SK-N-MC (cell line): ENCODE measurements around the gene GRB10.

Source experiments
- DNase-seq: peaks from one replicate; pipeline ENCODE4 v3.0.0-alpha.2; 2011; ENCODE audit warnings: low read depth, low spot score
- H3K27ac ChIP-seq: fragments of 200-600 bp; sonication (generic); 2 replicates; pipeline ENCODE4 v1.5.1; 2016; ENCODE audit warnings: mixed run types
- H3K36me3 ChIP-seq: fragments of 200-600 bp; sonication (generic); 2 replicates; pipeline ENCODE4 v1.6.1; 2017; ENCODE audit warnings: antibody characterized with exemption, low read length, mixed read lengths; ENCODE audit not compliant: insufficient read depth
- H3K4me3 ChIP-seq: fragments of 200-600 bp; sonication (generic); 2 replicates; pipeline ENCODE4 v1.5.1; 2016
- H3K9ac ChIP-seq: fragments of 200-600 bp; sonication (generic); 2 replicates; pipeline ENCODE4 v1.8.0; 2017; ENCODE audit warnings: mixed run types, mixed read lengths; ENCODE audit not compliant: insufficient read length
- H3K9me3 ChIP-seq: fragments of 200-600 bp; sonication (generic); 2 replicates; pipeline ENCODE4 v1.6.1; 2017; ENCODE audit warnings: low read depth, mild to moderate bottlenecking, antibody characterized with exemption, low read length, moderate library complexity, mixed read lengths
- EZH2 ChIP-seq: fragments of 200-600 bp; sonication (generic); IDR thresholded peaks from one replicate; pipeline ENCODE4 v1.6.1; 2017; ENCODE audit warnings: antibody characterized with exemption
- FOXP2 ChIP-seq: optimal IDR thresholded peaks from 2 replicates; pipeline ENCODE3; 2011; ENCODE audit warnings: mild to moderate bottlenecking, moderate library complexity; ENCODE audit not compliant: insufficient read depth; ENCODE audit errors: extremely low read length, control extremely low read depth
- POLR2AphosphoS5 ChIP-seq: IDR thresholded peaks from 2 replicates; pipeline ENCODE4 v1.6.1; 2012; ENCODE audit warnings: mild to moderate bottlenecking, low read depth, low read length, borderline replicate concordance

Gene GRB10

GRCh38 chr7:50682079-50682478 is 100.6 kb downstream of the GRB10 start:
- no peak for DNase-seq
- TF ChIP-seq EZH2, result no peak
- no peak for TF ChIP-seq FOXP2
- TF ChIP-seq POLR2AphosphoS5, result no peak
- H3K9ac ChIP-seq, result no peak overlapping the region
- H3K9me3 ChIP-seq, result no peaks in the 10 kb centered on the region
- no peak overlapping the region for H3K27ac ChIP-seq
- H3K36me3 ChIP-seq, result peaks cover 3% of the 10 kb centered on the region; the same call in 1 of the 2 replicates
- no peak overlapping the region for H3K4me3 ChIP-seq

GRCh38 chr7:50681432-50682045 is 101.2 kb downstream of the GRB10 start:
- TF ChIP-seq FOXP2, result no peak
- H3K36me3 ChIP-seq, result no peaks in the 10 kb centered on the region; the same call in 1 of the 2 replicates
- H3K4me3 ChIP-seq, result no peak overlapping the region
- DNase-seq, result no peak
- no peaks in the 10 kb centered on the region for H3K9me3 ChIP-seq
- no peak overlapping the region for H3K9ac ChIP-seq
- no peak overlapping the region for H3K27ac ChIP-seq

DNA sequence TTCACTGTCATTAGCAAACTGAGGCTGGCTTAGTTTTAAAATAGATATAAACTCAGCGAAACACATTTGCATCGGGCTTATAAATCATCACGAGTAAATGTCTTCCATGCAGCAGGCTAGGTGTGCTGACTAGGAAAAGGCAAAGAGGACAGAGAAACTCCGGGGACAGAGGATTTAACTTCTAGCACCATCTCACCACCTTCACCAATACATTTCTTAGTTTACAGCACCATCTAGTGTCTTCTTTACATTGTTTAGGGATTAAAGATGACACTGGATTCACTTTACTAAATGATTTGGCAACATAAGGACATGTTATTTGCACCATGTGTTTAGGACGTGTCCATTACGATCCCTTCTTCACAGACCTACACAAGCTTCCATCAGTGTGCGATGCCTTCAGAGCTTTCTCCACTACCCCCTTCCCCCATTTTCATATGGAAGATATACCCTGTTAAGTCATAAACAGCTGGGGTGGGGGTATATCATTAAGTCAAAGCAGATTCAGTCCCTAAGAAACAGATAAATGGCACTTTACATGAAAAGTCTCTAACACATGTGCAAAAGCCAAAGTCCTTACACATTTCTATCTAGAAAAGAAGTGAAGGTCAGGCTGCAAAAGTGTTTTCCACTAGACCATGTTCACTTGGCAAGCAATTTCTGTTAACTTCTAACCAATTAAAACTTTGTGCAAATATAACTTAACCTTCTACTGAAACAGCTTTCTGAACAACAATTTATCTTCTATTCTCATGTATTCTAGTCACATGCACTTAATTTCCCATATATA is 103.3 kb downstream of the GRB10 start:
- Histone ChIP-seq H3K27ac (no peak overlapping the region), H3K9me3 (no peaks in the 10 kb centered on the region), H3K36me3 (peaks cover 8% of the 10 kb centered on the region; the same call in 1 of the 2 replicates), H3K4me3 (no peak overlapping the region), H3K9ac (no peak overlapping the region)
- DNase-seq, result no peak
- TF ChIP-seq FOXP2, result no peak
- TF ChIP-seq POLR2AphosphoS5, result no peak
- TF ChIP-seq EZH2, result no peak

- peaks cover 16% of the 10 kb centered on the region; the same call in 1 of the 2 replicates for H3K36me3 ChIP-seq
- no peaks in the 10 kb centered on the region for H3K9me3 ChIP-seq
- no peak for DNase-seq
- TF ChIP-seq POLR2AphosphoS5 (no peak), EZH2 (no peak), FOXP2 (no peak)
- no peak overlapping the region for H3K27ac ChIP-seq
- H3K9ac ChIP-seq, result no peak overlapping the region
- H3K4me3 ChIP-seq, result no peak overlapping the region
Observed at GRCh38 chr7:50678586-50678985, 104.1 kb downstream of the GRB10 start.

DNA sequence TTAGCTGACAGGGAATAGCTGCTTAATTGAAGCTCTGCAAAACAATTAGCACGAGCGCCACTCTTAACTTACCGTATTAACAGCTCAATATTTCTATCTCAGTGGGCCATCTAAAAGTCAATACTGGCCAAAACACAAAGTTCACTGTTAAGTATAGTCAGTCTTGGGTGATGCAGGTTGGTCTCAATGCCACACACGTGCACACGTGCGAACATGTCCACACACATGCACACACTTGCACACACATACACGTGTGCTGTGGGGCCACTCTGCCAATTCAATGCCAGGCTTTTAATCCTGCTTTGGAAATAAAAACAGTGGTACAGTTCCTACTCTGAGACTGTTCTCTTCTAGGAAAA is 105.1 kb downstream of the GRB10 start:
- no peak for DNase-seq
- TF ChIP-seq EZH2 (no peak), FOXP2 (no peak), POLR2AphosphoS5 (no peak)
- H3K9ac ChIP-seq, result no peak overlapping the region
- H3K4me3 ChIP-seq, result no peak overlapping the region
- H3K9me3 ChIP-seq, result no peaks in the 10 kb centered on the region
- peaks cover 26% of the 10 kb centered on the region; the same call in 1 of the 2 replicates for H3K36me3 ChIP-seq
- no peak overlapping the region for H3K27ac ChIP-seq

DNA sequence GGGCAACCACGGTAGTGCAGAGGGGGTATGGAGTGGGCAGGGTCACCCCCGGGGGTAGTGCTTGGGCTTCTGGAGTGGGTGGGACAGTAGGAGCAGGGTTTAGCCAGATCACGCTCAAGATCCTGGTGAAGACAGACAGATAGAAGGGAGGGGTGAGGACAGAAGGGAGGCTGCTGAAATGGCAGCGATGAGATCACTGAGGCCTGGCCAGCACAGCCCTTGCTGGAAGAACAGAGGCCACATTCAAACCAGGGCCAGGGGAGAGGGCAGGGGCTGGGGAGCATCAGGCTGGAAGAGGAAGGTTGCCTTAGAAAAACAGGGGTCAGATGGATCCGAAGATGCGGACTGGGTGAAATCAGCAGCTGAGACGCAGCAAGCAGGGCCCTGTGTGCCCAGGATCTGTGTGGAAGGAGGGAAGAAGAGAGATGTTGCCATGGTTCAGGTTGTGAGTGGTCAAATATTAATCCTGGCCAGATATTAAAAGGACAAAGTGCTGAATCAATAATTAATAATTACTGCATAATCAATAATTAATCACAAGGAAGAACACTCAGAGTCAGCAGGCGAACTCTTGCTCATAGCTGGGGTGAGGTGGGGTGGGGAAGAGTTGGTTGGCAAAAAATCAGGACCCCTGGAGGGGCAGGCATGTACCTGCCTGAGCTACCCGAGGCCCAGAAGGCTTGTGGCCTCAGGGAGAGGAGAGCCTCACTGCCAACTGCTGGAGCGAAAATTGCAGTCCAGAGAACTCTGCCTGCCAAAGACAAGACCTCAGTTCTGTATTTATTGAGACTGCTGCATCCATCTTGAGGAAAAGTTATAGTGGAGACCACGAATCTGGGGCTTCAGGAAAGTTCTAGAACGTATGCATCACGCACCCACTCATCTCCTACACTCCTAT is 105.7 kb downstream of the GRB10 start:
- H3K36me3 ChIP-seq, result peaks cover 32% of the 10 kb centered on the region; the same call in 1 of the 2 replicates
- DNase-seq, result no peak
- no peak overlapping the region for H3K4me3 ChIP-seq
- TF ChIP-seq FOXP2, result no peak
- no peak for TF ChIP-seq EZH2
- no peak for TF ChIP-seq POLR2AphosphoS5
- no peak overlapping the region for H3K27ac ChIP-seq
- no peak overlapping the region for H3K9ac ChIP-seq
- no peaks in the 10 kb centered on the region for H3K9me3 ChIP-seq

DNA sequence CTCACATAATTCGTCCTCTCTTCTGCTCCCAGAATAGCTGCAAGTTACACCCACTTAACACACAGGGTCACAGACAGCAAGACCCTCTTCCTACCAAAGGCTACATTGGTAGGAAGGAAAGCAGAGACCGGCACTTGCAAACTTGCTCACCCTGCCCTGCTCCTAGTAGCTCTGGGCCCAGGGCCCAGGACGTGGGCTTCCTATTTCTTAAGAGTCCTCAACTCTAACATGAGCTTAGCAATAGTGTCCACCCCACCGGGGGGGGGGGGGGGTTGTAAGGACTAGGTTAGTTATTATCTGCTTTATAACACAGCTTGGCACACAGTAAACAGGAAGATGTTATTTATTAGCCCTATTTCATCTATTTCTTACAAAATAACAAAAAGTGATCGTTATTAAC is 106.6 kb downstream of the GRB10 start:
- Histone ChIP-seq H3K36me3 (peaks cover 42% of the 10 kb centered on the region; the same call in 1 of the 2 replicates), H3K4me3 (no peak overlapping the region), H3K9me3 (no peaks in the 10 kb centered on the region), H3K27ac (no peak overlapping the region), H3K9ac (no peak overlapping the region)
- TF ChIP-seq EZH2 (no peak), FOXP2 (no peak)
- DNase-seq, result no peak
